Calu3 (cell line): ENCODE measurements around the gene RGS12. TPM values are rescaled to one million over a fixed set of nuclear protein-coding genes. Genes with fewer than 3 reads are reported as not detected.

Experiments
- Bru-seq: library from RNA; stranded (reverse); fragments of 400-500 nt; gene quantifications from one replicate; lab custom pipeline; 2021; lab: Mats Ljungman, UMichigan
- BruChase-seq, 2 experiments: library from RNA; stranded (reverse); fragments of 400-500 nt; gene quantifications; one replicate each; lab custom pipeline; 2021; lab: Mats Ljungman, UMichigan
- BruUV-seq: library from RNA; stranded (reverse); fragments of 400-500 nt; replicated peaks from 2 replicates; lab custom pipeline; 2021; lab: Mats Ljungman, UMichigan
- CTCF ChIA-PET: fragments of 300-600 bp; sonication (Branson Sonifier 250); formaldehyde crosslinking; loops from one replicate; lab custom pipeline; 2022; ENCODE audit warnings: antibody characterized with exemption; lab: Charles Lee
- DNase-seq: peaks from one replicate; pipeline ENCODE4 v3.0.0; 2022
- H3K27ac Mint-ChIP-seq: one replicate; pipeline ENCODE4 v1.8.0; 2022; ENCODE audit warnings: mixed read lengths; ENCODE audit not compliant: unreplicated experiment
- H3K27me3 Mint-ChIP-seq: one replicate; pipeline ENCODE4 v1.8.0; 2022; ENCODE audit warnings: mixed read lengths; ENCODE audit not compliant: unreplicated experiment
- H3K36me3 Mint-ChIP-seq: one replicate; pipeline ENCODE4 v1.8.0; 2022; ENCODE audit warnings: mild to moderate bottlenecking, moderate library complexity, mixed read lengths; ENCODE audit not compliant: insufficient read depth, unreplicated experiment
- H3K4me1 Mint-ChIP-seq: one replicate; pipeline ENCODE4 v1.8.0; 2022; ENCODE audit warnings: mild to moderate bottlenecking, low read depth, mixed read lengths; ENCODE audit not compliant: unreplicated experiment
- H3K4me3 Mint-ChIP-seq: one replicate; pipeline ENCODE4 v1.8.0; 2022; ENCODE audit warnings: mild to moderate bottlenecking, low read depth, moderate library complexity, mixed read lengths; ENCODE audit not compliant: unreplicated experiment
- H3K9me3 Mint-ChIP-seq: one replicate; pipeline ENCODE4 v1.8.0; 2022; ENCODE audit warnings: low read depth, mixed read lengths; ENCODE audit not compliant: unreplicated experiment
- CTCF ChIP-seq: fragments of 200-600 bp; IDR thresholded peaks from one replicate; pipeline ENCODE4 v1.8.0; 2022; ENCODE audit warnings: antibody characterized with exemption; ENCODE audit not compliant: unreplicated experiment
- intact Hi-C: fragments of 100-400 bp; cut with micrococcal nuclease; formaldehyde crosslinking; loops from one replicate; pipeline ENCODE4 v1.10.0; 2022; ENCODE audit not compliant: unreplicated experiment
- long read RNA-seq: library from polyadenylated mRNA; stranded (forward); transcript quantifications from one replicate; pipeline ENCODE4 v2.0.0, GENCODE V29; 2022
- total RNA-seq: library from RNA; stranded (reverse); gene quantifications from 2 replicates; pipeline ENCODE4 v1.2.3, GENCODE V29; 2022

Gene RGS12, protein sequence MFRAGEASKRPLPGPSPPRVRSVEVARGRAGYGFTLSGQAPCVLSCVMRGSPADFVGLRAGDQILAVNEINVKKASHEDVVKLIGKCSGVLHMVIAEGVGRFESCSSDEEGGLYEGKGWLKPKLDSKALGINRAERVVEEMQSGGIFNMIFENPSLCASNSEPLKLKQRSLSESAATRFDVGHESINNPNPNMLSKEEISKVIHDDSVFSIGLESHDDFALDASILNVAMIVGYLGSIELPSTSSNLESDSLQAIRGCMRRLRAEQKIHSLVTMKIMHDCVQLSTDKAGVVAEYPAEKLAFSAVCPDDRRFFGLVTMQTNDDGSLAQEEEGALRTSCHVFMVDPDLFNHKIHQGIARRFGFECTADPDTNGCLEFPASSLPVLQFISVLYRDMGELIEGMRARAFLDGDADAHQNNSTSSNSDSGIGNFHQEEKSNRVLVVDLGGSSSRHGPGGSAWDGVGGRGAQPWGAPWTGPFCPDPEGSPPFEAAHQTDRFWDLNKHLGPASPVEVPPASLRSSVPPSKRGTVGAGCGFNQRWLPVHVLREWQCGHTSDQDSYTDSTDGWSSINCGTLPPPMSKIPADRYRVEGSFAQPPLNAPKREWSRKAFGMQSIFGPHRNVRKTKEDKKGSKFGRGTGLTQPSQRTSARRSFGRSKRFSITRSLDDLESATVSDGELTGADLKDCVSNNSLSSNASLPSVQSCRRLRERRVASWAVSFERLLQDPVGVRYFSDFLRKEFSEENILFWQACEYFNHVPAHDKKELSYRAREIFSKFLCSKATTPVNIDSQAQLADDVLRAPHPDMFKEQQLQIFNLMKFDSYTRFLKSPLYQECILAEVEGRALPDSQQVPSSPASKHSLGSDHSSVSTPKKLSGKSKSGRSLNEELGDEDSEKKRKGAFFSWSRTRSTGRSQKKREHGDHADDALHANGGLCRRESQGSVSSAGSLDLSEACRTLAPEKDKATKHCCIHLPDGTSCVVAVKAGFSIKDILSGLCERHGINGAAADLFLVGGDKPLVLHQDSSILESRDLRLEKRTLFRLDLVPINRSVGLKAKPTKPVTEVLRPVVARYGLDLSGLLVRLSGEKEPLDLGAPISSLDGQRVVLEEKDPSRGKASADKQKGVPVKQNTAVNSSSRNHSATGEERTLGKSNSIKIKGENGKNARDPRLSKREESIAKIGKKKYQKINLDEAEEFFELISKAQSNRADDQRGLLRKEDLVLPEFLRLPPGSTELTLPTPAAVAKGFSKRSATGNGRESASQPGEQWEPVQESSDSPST (N-terminal part only)
- total RNA-seq (11.1 and 13.9 TPM in 2 replicates), Bru-seq, nascent RNA (percentile 48 among the genes with signal in this experiment), BruChase-seq, experiment 1, labeled RNA remaining after a 6-hour chase (percentile 51 among the genes with signal in this experiment), BruChase-seq, experiment 2, labeled RNA remaining after a 2-hour chase (percentile 58 among the genes with signal in this experiment)
- long read RNA-seq, partial matches to known transcripts, result 0 of 1 reads
- long read RNA-seq, other reads (novel, unspliced or antisense), result 1 of 1 reads

DNA sequence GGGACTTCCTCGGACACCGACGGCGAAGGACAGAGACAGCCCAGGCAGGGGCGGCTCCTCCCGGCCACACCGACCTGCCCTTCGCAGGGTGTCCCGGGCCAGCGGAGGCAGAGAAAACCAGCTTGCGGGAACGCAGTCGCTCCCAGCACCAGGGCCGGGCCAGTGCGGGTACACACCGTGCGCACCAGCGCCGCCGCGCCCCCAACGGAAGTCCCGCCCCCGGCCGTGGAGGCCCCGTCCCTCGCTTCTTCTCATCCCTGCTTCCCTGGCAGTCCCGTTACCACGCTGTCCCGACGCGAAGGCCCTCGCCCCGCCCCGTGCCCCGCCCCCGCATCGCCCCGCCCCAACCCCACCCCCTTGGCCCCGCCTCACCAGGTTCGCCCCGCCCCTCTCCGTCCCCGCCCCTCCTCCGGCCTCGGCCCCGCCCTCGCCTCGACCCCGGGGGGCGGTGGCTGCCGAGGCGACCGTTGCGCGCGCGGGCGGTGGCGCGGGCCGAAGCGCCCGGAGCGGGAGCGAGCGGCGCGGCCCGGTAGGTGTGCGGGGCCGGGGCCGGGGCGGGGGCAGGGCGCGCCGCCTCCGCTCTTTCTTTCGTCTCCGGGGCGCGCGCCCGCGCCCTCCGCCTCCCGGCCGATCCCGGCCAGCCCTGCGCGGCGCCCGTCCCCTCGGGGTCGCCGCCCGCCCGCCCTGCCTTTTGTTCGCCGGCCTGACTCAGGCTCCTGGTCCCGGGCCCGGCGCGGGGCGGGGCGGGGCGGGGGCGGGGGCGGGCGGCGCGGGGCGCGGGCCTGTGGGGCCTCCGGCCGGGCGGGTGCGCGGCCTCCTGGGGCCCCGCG lies at the start of gene RGS12:
RGS12 (plus strand) TSS at position 451 of the 830 bp plus-strand sequence. CDS start 23,150 bp downstream, outside the sequence.
- Mint-ChIP-seq H3K36me3 (peaks cover 16% of the 10 kb centered on the region), H3K27ac (peak within 1 kb of the TSS; percentile 75), H3K4me1 (peaks cover 20% of the 10 kb centered on the region), H3K27me3 (no peaks in the 10 kb centered on the region), H3K4me3 (peak within 1 kb of the TSS; percentile 94), H3K9me3 (peaks cover 2% of the 10 kb centered on the region)
- no peak for TF ChIP-seq CTCF
- CTCF ChIA-PET, result no interaction called here
- peak; percentile 93 for DNase-seq
- intact Hi-C loops, result no loop called here
- no TSS peak for BruUV-seq

DNA sequence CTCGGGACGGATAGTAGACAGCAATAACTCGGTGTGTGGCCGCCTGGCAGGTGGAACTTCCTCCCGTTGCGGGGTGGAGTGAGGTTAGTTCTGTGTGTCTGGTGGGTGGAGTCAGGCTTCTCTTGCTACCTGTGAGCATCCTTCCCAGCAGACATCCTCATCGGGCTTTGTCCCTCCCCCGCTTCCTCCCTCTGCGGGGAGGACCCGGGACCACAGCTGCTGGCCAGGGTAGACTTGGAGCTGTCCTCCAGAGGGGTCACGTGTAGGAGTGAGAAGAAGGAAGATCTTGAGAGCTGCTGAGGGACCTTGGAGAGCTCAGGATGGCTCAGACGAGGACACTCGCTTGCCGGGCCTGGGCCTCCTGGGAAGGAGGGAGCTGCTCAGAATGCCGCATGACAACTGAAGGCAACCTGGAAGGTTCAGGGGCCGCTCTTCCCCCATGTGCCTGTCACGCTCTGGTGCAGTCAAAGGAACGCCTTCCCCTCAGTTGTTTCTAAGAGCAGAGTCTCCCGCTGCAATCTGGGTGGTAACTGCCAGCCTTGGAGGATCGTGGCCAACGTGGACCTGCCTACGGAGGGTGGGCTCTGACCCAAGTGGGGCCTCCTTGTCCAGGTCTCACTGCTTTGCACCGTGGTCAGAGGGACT lies 49.6 kb upstream of the RGS12 start:
- Mint-ChIP-seq H3K27ac (no peak overlapping the region), H3K9me3 (no peaks in the 10 kb centered on the region), H3K4me3 (no peak overlapping the region), H3K36me3 (peaks cover 12% of the 10 kb centered on the region), H3K4me1 (no peaks in the 10 kb centered on the region), H3K27me3 (no peaks in the 10 kb centered on the region)
- CTCF ChIA-PET, result no interaction called here
- TF ChIP-seq CTCF, result no peak
- no TSS peak for BruUV-seq
- intact Hi-C loops, result no loop called here
- DNase-seq, result no peak

- Mint-ChIP-seq H3K36me3 (peaks cover 15% of the 10 kb centered on the region), H3K27ac (no peak overlapping the region), H3K4me1 (no peaks in the 10 kb centered on the region), H3K4me3 (no peak overlapping the region), H3K9me3 (no peaks in the 10 kb centered on the region), H3K27me3 (no peaks in the 10 kb centered on the region)
- DNase-seq, result no peak
- intact Hi-C loops, result no loop called here
- no peak for TF ChIP-seq CTCF
- CTCF ChIA-PET, result no interaction called here
- BruUV-seq, result no TSS peak
These were observed 48.8 kb upstream of the RGS12 start for GRCh38 chr4:3244002-3244401.
